Measurements from ENCODE around the gene PLB1. TPM values are rescaled to one million over a fixed set of nuclear protein-coding genes. Genes with fewer than 3 reads are reported as not detected.

Gene PLB1, protein sequence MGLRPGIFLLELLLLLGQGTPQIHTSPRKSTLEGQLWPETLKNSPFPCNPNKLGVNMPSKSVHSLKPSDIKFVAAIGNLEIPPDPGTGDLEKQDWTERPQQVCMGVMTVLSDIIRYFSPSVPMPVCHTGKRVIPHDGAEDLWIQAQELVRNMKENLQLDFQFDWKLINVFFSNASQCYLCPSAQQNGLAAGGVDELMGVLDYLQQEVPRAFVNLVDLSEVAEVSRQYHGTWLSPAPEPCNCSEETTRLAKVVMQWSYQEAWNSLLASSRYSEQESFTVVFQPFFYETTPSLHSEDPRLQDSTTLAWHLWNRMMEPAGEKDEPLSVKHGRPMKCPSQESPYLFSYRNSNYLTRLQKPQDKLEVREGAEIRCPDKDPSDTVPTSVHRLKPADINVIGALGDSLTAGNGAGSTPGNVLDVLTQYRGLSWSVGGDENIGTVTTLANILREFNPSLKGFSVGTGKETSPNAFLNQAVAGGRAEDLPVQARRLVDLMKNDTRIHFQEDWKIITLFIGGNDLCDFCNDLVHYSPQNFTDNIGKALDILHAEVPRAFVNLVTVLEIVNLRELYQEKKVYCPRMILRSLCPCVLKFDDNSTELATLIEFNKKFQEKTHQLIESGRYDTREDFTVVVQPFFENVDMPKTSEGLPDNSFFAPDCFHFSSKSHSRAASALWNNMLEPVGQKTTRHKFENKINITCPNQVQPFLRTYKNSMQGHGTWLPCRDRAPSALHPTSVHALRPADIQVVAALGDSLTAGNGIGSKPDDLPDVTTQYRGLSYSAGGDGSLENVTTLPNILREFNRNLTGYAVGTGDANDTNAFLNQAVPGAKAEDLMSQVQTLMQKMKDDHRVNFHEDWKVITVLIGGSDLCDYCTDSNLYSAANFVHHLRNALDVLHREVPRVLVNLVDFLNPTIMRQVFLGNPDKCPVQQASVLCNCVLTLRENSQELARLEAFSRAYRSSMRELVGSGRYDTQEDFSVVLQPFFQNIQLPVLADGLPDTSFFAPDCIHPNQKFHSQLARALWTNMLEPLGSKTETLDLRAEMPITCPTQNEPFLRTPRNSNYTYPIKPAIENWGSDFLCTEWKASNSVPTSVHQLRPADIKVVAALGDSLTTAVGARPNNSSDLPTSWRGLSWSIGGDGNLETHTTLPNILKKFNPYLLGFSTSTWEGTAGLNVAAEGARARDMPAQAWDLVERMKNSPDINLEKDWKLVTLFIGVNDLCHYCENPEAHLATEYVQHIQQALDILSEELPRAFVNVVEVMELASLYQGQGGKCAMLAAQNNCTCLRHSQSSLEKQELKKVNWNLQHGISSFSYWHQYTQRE (N-terminal part only)
- 1.6 to 2.4 TPM (median 1.9 TPM) in 5 replicates for total RNA-seq (2022; extraction: Qiagen RNA extraction)

GRCh38 chr2:28495551-28496250 is at the start of gene PLB1:
PLB1 (plus strand) TSS chr2:28496060; CDS start chr2:28496115, 55 bp downstream.

Other genes starting within 250 kb of the PLB1 start
- 75.3 to 85.5 TPM (median 79.3 TPM) in 5 replicates for gene FOSL2, start 103.2 kb upstream of the PLB1 start, total RNA-seq (2022; extraction: Qiagen RNA extraction)

All from A549 treated with AZD2906 at 1 μM for 4 hours (cell line).